ENCODE results near the gene CEP72.
A peak's percentile ranks its signal among the peaks of the same experiment; 100 is the strongest.

Gene CEP72

GRCh38 chr5:611731-612486 lies at the start of gene CEP72:
Gene CEP72, plus strand, starts transcription at chr5:612340. Its CDS starts 22 bp downstream, at chr5:612362.
- TF ChIP-seq ZFX (IDR thresholded peaks at IDR 0.05; ENCODE audit: borderline replicate concordance) (no peak), CTCF (IDR thresholded peaks at IDR 0.05) (no peak)
- peak within 1 kb of the TSS; percentile 58 for H3K27ac ChIP-seq

GRCh38 chr5:565782-566440 lies 46.2 kb upstream of the CEP72 start:
- TF ChIP-seq CTCF (IDR thresholded peaks at IDR 0.05) (no peak), ZFX (IDR thresholded peaks at IDR 0.05; ENCODE audit: borderline replicate concordance) (no peak)

GRCh38 chr5:566636-567309 lies 45.4 kb upstream of the CEP72 start:
- no peak for TF ChIP-seq CTCF (IDR thresholded peaks at IDR 0.05)
- no peak for TF ChIP-seq ZFX (IDR thresholded peaks at IDR 0.05; ENCODE audit: borderline replicate concordance)
- no peak overlapping the region for H3K27ac ChIP-seq

More at GRCh38 chr5:565782-566440, 46.2 kb upstream of the CEP72 start:
- H3K27ac ChIP-seq: no peak overlapping the region

- H3K27ac ChIP-seq: no peak overlapping the region
- no peak for TF ChIP-seq ZFX (IDR thresholded peaks at IDR 0.05; ENCODE audit: borderline replicate concordance)
- no peak for TF ChIP-seq CTCF (IDR thresholded peaks at IDR 0.05)
These were observed 44.5 kb upstream of the CEP72 start for GRCh38 chr5:567664-568060.

GRCh38 chr5:568061-568781 lies 43.9 kb upstream of the CEP72 start:
- no peak overlapping the region for H3K27ac ChIP-seq
- TF ChIP-seq ZFX (IDR thresholded peaks at IDR 0.05; ENCODE audit: borderline replicate concordance) (no peak), CTCF (IDR thresholded peaks at IDR 0.05) (no peak)

- no peak overlapping the region for H3K27ac ChIP-seq
- TF ChIP-seq ZFX (IDR thresholded peaks at IDR 0.05; ENCODE audit: borderline replicate concordance): no peak
- TF ChIP-seq CTCF (IDR thresholded peaks at IDR 0.05): no peak
These were observed 43.3 kb upstream of the CEP72 start for GRCh38 chr5:568809-569208.

Data from 22Rv1 (cell line).